Activated gamma-delta T cell (primary cell): Measurements from ENCODE around the gene SMAD1.

Experiments
- DNase-seq: peaks from one replicate; lab custom pipeline; 2025; lab: John Stamatoyannopoulos, UW

Gene SMAD1

DNA sequence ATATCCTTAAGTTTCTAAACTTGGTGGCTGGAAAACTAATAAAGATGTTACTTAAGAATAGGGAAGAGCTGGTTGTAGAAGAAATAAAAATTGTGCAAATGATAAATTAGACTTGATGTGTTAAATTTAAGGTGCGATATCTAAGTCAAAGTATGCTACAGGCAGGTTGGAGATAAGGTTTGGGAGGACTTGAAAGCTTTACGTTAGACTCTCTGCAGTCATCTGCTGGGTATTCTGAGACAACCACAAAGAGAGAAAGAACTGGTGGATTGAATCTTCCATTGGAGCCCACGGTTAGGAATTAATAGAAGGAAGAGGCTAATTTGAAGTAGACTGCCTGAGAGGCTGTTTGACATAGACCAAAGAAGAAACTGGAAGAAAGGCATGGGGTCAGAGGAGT is 7.9 kb downstream of the SMAD1 start:
- DNase-seq, result no peak

GRCh38 chr4:145490361-145490760 is 8.7 kb downstream of the SMAD1 start:
- no peak for DNase-seq

DNA sequence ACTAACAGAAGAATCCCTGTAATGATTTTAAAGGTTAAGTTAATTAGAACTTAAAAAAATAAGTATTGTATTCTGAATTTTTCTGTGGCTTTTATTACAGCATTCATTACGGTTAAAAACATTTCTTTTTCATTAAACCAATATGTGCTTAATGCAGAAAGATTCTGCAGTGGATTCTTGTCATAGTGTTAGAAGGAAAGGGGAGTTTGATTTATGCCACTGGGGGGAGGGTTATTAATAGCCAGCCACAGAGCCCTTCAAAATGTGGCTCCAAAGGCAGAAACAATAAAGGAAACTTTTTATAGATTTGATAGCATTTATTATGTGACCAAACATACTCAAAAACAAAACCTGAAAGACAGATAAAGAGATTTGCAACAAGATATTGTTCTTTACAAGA is 9.1 kb downstream of the SMAD1 start:
- DNase-seq, result no peak

DNA sequence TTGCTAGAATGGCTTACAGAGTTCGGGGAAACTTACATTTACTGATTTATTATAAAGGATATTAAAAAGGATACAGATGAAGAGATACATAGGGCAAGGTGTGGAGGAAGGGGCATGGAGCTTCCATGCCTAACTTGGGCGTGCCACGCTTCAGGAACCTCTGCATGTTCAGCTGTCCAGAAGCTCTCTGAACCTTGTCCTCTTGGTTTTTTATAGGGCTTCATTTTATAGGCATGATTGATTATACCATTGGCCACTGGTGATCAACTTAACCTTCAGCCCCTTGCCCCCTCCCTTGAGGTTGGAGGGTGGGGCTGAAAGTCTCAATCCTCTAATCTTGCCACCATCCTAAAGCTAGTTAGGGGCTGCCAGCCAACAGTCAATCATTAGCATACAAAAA is 10.7 kb downstream of the SMAD1 start:
- no peak for DNase-seq

- DNase-seq, result no peak
Measured at GRCh38 chr4:145493166-145493565, 11.5 kb downstream of the SMAD1 start.

DNA sequence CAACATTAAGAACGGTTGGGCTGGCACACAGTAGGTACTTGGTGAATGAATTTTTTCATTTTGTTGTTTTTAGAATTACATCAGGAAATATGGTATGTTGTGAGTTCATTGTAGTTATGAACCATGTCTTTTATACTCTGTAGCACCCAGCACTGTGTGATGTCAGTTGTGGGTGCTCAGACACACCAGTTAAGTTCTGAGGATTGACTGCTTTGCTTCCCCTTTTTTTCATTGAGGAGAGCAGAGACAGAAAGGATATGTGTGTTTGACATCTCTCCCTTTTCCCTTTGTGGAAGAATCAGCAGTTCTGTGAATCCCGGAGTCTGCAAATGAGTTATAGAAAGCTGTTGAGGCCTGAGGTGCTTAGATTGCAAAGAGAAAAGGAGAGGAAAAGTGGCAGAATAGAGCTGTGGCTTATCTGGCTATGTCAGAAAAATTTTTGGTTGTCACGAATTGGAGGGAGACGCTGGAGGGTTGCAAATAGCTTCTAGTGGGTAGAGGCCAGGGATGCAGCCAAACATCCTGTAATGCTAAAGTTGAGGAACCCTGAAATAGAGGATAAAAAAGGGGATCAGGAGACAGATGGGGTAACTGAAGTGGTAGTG is 13.1 kb downstream of the SMAD1 start:
- DNase-seq, result no peak

DNA sequence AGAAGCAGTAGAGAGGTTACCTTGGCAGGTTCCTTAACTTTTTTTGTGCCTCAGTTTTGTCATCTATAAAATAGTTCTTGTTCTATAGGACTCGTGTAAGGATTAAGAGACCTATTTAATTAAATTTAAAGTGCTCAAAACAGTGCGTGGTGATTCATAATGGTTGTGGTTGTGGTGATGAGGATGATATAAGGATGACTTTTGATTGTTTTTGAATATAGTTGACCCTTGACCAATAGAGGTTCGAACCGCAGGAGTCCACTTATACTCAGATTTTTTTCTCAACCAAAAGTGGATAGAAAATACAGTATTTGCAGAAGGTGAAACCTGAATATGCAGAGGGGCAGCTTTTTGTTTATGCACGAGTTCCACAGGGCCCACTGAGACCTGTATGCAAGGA is 14.6 kb downstream of the SMAD1 start:
- DNase-seq, result no peak

DNA sequence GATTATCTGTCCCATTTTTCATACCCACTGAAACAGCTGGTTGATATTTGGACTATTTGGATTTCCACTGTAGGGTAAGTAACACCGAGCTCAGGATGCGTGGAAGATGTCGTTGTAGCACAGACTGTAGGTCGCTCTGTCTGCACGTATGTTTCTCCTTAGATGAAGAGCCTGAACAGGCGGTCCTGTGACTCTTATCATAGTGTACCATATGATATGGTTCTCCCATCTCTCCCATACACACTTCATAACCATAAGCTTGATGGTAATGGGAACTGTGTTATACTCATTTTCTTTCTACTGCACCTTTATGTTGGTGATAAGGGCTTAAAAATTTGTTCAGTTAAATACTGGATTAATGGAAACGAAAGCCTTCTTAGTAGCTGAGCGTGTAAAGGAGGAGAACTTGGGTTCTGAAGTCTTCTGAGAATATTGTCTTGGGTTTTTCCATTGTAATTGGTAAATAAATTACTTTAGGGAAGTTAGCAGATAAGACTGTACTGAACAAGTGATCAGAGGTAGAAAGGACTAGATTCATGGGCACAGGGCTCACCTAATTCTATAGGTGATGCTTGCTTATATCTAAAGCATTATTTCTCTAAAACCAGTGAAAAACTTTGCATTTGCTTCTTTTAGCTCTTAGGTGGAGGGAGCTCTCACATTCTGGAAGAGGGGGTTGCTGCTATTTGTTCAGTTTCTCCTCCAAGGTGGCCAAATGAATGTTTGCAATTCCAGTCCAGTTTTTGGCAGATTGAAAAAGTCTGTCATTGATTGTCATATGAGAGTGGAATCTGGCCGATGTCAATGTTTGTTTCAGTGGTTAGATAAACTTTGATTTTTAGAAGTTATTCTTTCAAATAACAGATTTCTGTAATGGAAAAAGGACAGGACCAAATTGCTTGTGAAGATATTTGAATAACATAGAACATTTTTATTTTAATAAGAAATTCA is 15.8 kb downstream of the SMAD1 start:
- DNase-seq, result no peak

- DNase-seq, result no peak
Measured at GRCh38 chr4:145498430-145498829, 16.8 kb downstream of the SMAD1 start.

DNA sequence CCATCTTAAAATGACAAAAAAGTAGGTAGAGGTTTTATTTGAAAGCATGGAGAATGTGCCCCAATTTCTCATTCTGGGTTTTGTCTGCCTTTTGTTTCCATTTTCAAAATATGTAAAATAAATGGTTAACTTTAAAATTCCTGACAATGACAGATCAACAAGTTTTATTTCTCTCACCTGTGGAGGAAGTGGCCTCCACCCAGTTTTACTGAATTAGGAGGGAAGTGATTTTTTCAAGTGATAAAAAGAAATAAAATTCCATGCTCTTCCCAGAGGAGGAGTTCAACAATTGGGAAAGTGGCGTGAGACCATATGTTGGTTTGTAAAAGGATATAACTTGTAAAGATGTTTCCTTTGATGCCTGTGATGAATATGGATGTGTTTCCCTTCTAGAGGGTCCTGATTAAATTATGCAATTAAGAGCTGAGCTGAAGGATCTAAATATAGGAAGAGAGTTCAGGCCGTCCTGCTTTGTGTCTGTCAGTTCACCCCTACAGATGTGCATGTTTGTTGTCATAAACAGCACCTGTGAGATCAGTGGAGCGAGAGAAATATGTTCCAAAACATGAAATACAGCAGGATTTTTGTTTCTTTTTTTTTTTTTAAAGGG is 19.5 kb downstream of the SMAD1 start:
- DNase-seq, result no peak

GRCh38 chr4:145502809-145503208 is 21.2 kb downstream of the SMAD1 start:
- DNase-seq, result no peak

DNA sequence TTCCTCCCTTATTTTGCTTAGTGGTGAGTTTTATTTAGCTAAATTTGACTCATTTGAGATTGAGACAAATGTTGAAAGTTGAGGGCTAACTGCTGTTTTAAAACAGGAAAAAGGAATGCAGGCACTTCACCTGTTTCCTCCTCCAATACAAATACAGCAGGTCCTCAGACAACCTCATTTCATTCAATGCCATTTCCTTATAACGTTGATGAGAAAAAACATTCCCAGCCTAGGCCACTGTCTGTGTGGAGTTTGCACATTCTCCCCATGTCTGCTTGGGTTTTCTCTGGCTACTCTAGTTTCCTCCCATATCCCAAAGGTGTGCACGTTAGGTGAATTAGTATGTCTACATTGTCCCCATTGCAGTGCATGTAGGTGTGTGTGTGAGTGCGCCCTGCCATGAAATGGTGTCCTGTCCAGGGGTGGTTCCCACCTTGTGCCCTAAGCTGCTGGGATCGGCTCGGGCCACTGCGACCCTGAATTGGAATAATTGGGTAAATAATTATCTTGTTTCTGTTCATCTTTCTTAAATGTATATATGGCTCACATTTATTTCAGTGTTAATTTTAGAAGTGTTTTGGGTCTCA is 21.9 kb downstream of the SMAD1 start:
- DNase-seq, result no peak

DNA sequence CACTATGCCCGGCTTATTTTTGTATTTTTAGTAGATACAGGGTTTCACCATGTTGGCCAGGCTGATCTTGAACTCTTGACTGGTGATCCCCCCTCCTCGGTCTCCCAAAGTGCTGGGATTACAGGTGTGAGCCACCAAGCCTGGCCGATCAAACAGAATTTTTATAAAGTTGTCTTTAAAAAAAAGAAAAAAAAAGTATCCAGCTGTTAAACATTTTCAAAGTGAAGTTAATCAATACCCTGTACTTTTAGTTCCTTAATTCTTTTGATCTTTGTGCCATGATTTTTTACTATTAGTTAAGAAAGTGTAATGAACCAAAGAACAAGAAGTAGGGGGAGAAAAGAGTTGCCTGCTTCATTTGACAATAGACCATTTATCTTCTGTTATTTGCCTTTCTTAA is 24.3 kb downstream of the SMAD1 start:
- no peak for DNase-seq

DNA sequence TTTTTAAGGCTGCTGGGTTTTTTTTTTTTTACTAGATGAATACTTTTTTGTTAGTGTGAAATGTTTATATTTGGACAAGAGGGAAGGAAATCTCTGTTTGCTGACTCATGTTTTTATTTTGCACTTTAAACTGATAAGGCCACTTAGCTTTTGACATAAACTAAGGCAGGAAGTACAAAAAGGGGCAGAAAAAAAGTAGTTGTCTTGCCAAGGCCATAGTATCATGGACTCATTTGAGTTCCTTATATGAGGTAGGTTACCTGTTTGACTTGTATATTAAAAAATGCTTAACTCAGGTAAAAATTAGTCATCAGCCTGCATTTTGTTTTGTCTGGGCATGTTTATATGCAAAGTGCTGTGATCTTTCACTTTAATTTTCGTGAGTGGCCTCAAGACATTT is 26.0 kb downstream of the SMAD1 start:
- no peak for DNase-seq

DNA sequence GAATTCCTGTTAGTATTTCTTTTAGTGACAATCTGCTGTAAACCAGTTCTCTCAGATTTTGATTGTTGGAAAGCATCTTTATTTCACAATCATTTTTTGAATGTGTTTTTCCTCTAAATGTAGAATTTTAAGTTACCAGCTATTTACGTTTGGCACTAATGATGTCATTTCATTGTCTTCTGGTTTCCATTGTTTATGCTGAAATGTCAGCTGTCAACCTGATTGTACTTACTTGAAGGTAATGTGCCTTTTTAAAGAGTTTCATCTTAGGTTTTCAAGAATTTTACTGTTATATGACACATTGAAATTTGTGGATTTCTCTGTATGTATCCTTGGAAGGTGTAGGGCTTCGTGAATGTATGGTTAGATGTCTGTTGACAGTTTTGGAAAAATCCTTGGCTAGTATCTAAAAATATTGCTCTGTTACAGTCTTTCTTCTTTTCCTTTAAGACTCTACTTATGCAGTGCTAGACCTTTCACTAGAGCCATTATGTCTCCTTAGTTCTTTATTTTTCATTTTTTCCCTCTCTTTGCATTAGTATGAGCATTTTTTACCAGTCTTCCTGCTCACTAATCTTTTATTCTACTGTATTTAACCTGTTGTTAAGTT is 30.4 kb downstream of the SMAD1 start:
- DNase-seq, result no peak

GRCh38 chr4:145513020-145513621 is 31.5 kb downstream of the SMAD1 start:
- no peak for DNase-seq

DNA sequence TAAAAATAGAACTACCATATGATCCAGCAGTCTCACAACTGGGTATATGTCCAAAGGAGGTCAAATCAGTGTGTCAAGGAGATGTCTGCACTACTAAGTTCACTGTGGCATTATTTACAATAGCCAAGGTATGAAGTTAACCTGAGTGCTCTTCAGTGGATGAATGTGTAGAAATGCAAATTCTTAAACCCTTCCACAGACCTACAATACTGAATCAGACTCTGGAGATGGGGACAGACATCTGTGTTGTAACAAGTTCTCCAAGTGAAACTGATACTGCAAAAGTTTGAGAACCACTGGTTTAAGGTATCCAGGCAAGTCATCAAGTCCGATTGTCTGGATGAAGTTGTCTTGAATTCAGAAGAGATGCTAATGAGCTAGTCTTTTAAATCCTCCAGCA is 38.5 kb downstream of the SMAD1 start:
- DNase-seq, result no peak

DNA sequence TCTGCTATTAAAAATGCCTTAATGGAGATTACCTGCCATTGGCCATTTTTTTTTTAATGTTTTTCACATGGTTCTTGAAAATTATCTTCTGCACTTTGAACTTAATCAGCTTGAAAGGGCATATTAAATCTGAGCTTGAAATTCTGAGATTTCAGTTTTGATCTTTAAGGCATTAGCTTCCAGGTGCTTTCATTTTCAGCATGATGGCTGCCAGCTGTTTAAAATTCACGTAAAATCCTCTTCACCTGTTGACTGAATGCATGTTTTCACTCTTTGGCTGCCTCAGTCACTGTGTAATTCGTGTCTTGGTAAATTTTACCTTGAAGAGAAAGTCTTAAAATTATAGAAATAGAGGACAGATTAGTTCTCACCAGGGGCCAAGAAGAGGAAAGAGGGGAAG is 39.6 kb downstream of the SMAD1 start:
- DNase-seq, result no peak

GRCh38 chr4:145523117-145523516 is 41.5 kb downstream of the SMAD1 start:
- no peak for DNase-seq

DNA sequence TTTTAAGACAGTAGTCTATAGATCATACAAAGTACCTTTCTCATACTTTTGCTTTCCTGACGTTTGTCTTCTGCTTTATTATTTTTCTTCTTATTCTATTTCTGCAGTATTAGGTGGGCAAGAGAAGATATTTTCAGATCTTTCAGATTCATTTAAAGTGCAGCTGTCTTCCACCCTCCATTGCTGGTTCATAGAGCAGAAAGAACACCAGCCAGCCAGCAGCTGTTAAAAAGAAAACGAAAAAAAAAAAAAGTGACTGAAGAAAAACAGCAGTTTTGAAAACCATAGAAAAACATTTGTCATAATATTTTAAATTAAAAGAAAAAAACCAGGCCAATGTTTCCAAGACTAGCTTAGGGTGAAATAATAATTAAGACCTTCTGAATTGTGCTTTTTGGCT is 42.9 kb downstream of the SMAD1 start:
- DNase-seq, result no peak

DNA sequence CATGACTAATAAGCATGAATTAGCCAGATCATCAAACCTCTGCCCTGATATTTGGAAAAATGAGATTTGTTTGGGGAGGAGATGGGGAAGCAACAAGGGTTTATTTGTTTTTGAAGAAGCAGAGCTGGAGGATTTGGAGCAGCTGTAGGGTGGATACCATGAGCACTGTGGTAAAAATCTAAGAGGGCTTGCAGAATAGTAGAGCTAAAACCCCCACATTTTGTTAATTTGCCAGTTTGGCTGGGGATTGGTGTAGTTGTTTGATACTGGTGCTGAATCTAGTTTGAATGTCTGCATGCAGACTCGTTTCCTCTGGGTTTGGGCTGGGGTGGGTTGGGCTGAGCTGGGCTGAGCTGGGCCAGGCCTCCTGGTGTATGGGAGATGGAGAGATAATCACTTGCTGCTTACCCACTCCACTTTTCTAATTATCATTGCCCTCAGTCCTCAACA is 43.7 kb downstream of the SMAD1 start:
- no peak for DNase-seq

GRCh38 chr4:145527773-145528172 is 46.1 kb downstream of the SMAD1 start:
- DNase-seq, result peak; percentile 3
